Right forelimb (tissue), 1 donor: Measurements from ENCODE around the gene DMBX1.

Experiments
- DNase-seq: peaks from one replicate; pipeline ENCODE4 v3.0.0-alpha.2; 2018

Gene DMBX1

GRCh38 chr1:46526691-46527291 is 37.2 kb downstream of the DMBX1 start:
- no peak for DNase-seq

GRCh38 chr1:46527474-46528296 is 38.0 kb downstream of the DMBX1 start:
- peak; percentile 87 for DNase-seq

GRCh38 chr1:46528297-46528955 is 38.8 kb downstream of the DMBX1 start:
- no peak for DNase-seq

GRCh38 chr1:46529031-46529630 is 39.5 kb downstream of the DMBX1 start:
- DNase-seq: no peak

DNA sequence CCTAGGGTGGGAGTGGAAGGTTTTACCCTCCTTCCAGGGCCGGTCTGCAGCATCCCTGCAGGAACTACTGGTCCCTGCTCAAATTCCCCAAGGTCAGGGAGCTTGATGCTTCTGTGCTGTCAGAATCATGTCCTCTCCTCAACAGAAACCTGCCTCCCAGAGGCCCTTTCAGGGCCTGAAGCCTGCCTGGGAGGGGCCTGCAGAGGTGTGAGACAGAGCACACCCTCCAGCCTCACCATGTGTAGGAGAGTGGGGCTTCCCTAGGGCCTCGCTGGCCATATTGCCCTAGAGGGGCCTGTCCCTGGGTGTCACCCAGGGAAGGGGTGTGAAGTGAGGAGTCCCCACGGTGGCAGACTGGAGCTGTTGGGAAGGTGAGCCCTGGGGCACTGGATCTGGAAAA is 40.7 kb downstream of the DMBX1 start:
- DNase-seq: no peak

DNA sequence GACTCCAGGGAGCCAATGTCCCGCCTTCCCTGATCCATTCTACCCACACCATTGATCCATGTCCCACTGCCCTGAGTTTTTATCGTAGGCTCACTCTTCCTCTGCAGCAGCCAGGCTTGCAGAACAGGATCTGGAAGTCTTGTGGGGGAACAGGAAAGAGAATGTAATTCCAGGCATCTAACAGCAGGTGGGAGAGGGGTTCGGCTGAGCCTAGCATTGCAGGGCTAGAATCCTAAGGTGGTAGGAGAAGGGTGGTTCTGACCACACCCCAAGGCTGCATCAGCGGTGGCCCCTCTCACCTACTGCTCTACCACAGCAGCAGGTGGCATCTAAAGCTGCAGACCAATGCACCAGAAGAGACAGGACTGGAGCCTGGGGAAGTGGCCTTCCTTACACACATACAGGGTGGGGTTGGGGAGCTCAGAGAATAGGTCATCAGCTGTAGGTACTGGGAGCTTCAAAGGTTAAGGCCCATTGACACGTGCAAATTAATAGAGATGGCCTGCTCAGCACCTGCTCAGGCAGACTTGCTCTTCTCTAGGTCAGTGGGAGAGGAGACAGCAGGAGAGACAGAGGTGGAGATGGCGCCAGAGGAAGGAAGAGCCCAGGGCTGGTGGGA is 41.3 kb downstream of the DMBX1 start:
- DNase-seq: no peak

GRCh38 chr1:46532095-46532494 is 42.5 kb downstream of the DMBX1 start:
- DNase-seq: no peak

DNA sequence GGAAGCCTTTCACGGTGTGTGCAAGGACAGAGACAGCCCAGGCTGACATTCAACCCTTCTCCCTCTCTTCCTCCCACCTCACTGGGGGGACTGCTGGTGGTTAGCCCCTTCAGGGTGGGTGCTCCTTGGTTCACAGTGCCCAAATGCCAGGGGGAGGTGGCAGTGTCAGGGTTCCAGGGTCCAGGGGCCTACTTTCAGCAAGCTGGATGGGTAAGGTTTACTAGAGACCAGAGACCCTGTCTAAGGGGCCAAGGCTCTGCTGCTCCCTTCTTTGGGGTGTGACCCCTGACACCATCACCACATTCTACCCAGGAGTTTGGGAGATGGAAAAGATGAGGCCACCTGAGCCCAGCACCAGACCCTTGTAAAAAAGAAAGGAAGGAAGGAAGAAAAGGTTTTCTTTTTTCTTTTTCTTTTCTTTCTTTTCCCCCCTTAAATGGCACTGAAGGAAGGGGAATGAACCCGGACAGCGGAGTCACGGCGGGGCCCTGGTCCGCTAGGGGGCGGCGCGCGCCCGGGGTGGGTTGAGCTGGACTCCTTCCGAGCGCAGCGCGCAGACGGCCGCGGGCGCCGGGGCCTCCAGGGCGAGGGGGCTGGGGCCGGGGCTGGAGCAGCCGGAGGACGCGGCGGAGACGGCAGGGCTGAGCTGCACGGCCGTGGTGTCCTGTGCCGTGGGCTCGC is 43.0 kb downstream of the DMBX1 start:
- DNase-seq: peak; percentile 82

GRCh38 chr1:46533179-46533864 is 43.7 kb downstream of the DMBX1 start:
- DNase-seq: peak; percentile 72

- no peak for DNase-seq
Observed at GRCh38 chr1:46535063-46535462, 45.4 kb downstream of the DMBX1 start.

DNA sequence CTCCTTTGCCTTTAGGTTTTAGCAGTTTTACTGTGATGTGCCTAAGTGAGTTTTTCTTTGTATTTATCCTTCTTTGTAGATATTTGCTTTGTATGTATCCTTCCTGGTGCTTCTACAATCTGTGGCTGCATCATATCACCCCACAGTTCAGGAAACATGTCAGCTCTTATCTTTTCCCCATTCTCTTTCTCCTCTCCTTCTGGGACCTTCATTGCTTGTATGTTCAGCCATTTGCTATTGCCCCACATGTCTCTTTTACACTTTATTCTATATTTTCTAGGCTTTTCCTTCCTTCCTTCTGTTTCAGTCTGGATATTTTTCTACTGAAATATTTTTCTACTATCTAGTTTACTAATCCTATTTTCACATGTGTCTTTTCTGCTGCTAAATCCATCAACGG is 46.9 kb downstream of the DMBX1 start:
- DNase-seq: no peak

DNA sequence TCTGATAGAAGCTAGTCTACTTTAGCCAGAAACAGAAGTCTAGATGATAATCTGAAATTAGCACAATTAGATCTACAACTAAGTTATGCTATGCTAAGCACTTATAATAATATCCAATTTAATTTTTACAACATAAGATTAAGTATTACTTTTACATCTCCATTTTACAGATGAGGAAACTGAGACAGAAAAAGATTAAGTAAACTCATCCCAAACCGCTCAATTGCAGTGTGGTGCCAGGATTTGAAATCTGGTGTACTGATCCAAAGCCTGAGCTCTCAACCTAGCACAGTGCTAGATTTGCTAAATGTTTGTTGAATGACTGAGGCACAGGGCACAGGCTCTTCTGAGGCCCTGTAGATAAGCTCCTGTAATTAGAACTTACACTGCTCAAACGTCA is 48.0 kb downstream of the DMBX1 start:
- no peak for DNase-seq

DNA sequence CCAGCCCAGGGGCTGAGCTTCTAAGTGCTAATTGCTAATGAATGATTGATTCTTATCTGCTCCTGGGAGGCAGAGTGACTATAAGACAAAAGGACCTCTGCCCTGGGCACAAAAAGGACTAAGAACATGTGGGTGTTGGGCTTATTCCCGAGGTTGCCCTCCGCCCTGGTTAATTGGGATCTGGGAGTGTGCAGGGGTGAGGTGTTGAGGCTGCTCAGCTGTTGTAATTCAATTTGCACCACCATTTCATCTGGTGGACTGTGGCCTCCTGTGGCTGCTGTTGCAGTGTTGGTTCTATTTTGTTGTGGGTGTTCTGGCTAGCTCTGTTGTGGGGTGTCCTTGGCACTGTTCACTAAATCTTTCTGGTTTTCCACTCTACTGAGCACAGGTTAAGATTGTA is 48.5 kb downstream of the DMBX1 start:
- no peak for DNase-seq
